ENCODE measurements around the gene AK9.

- no peak for TF ChIP-seq CTCF (IDR thresholded peaks at IDR 0.05; ENCODE audit: low read length)
- no peak for TF ChIP-seq EZH2 (IDR thresholded peaks at IDR 0.05; ENCODE audit: borderline replicate concordance, low read length)
Observed at GRCh38 chr6:109460161-109460829, 230.7 kb downstream of the AK9 start.
